IMR-90 (cell line): Measurements from ENCODE around the gene DCDC2.
A peak's percentile ranks its signal among the peaks of the same experiment; 100 is the strongest.

Source experiments
- CTCF ChIP-seq: conservative IDR thresholded peaks from 2 replicates; pipeline ENCODE4 v1.5.1; 2012; ENCODE audit warnings: mild to moderate bottlenecking, low read depth, low read length, improper control_type of control experiment
- MAZ ChIP-seq: IDR thresholded peaks from 2 replicates; pipeline ENCODE4 v1.6.1; 2012; ENCODE audit warnings: low read depth, mild to moderate bottlenecking, low read length, improper control_type of control experiment, moderate library complexity, borderline replicate concordance
- RAD21 ChIP-seq: IDR thresholded peaks from 2 replicates; pipeline ENCODE4 v1.6.1; 2012; ENCODE audit warnings: low read length, improper control_type of control experiment
- RCOR1 ChIP-seq: IDR thresholded peaks from 2 replicates; pipeline ENCODE4 v1.6.1; 2012; ENCODE audit warnings: mild to moderate bottlenecking, low read length, improper control_type of control experiment; ENCODE audit not compliant: insufficient replicate concordance
- RFX5 ChIP-seq: IDR thresholded peaks from 2 replicates; pipeline ENCODE4 v1.8.0; 2012; ENCODE audit warnings: low read depth, mild to moderate bottlenecking, low read length, moderate library complexity

DNA sequence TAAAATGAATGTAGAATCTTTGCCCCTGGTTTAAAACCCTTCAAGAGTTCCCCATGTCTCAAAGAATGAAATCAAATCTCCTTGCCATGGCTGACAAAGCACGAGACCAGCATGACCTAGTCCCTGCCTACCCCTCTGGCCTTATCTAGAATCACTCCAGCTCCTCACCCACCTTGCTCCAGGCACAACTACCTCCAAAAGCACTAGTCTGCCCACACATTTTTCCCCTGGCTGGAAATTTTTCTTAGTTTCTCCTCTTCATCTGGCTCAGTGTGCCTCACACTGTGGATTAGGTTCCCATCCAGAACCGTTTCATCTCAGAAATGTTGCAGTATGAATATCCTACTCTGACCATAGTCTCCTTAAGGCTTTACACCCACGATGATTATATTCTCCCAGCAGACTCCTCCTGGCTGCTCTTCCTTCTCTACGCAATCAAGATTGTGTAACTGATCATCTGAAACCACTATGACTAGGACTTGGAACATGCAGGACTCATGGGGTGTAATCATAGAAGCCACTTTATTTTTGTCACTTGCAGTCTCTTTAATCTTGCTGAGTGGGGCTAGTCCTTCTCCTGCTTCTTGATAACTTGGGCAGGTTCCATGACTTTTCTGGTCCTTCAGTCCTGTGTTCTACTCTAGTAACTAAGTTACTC is 37.0 kb upstream of the DCDC2 start:
- no peak for TF ChIP-seq RCOR1
- no peak for TF ChIP-seq CTCF
- no peak for TF ChIP-seq RAD21
- TF ChIP-seq RFX5, result 0 out of 2 replicates have a peak, but pooled peaks have one; percentile 21
- no peak for TF ChIP-seq MAZ
